IPS DF 19.7 (cell line): ENCODE measurements around the gene SFMBT1.

Experiments used
- DNase-seq: peaks from one replicate; pipeline ENCODE4 v3.0.0-alpha.2; 2013; ENCODE audit warnings: low read depth, low spot score

Gene SFMBT1

GRCh38 chr3:53045518-53046170 is at the start of gene SFMBT1:
TSS of gene SFMBT1 (minus strand) at chr3:53046073. CDS start at chr3:52969128, 76,945 bp downstream.
- no peak for DNase-seq

GRCh38 chr3:53092942-53093341 is 47.1 kb upstream of the SFMBT1 start:
- DNase-seq, result no peak

GRCh38 chr3:53092216-53092615 is 46.3 kb upstream of the SFMBT1 start:
- no peak for DNase-seq

- no peak for DNase-seq
Measured at GRCh38 chr3:53091011-53091410, 45.1 kb upstream of the SFMBT1 start.

GRCh38 chr3:53089511-53089910 is 43.6 kb upstream of the SFMBT1 start:
- DNase-seq, result no peak

- no peak for DNase-seq
Measured at GRCh38 chr3:53085476-53085875, 39.6 kb upstream of the SFMBT1 start.

GRCh38 chr3:53084310-53085001 is 38.6 kb upstream of the SFMBT1 start:
- no peak for DNase-seq

- no peak for DNase-seq
Measured at GRCh38 chr3:53083949-53084309, 38.1 kb upstream of the SFMBT1 start.

- no peak for DNase-seq
Measured at GRCh38 chr3:53083521-53083920, 37.6 kb upstream of the SFMBT1 start.

GRCh38 chr3:53082736-53083135 is 36.9 kb upstream of the SFMBT1 start:
- DNase-seq, result no peak

GRCh38 chr3:53081318-53081717 is 35.4 kb upstream of the SFMBT1 start:
- no peak for DNase-seq

- no peak for DNase-seq
Measured at GRCh38 chr3:53080612-53081205, 34.8 kb upstream of the SFMBT1 start.

- no peak for DNase-seq
Measured at GRCh38 chr3:53079791-53080555, 34.1 kb upstream of the SFMBT1 start.

GRCh38 chr3:53079147-53079546 is 33.3 kb upstream of the SFMBT1 start:
- no peak for DNase-seq

- DNase-seq, result no peak
Measured at GRCh38 chr3:53078656-53079055, 32.8 kb upstream of the SFMBT1 start.

- DNase-seq, result no peak
Measured at GRCh38 chr3:53077476-53078220, 31.8 kb upstream of the SFMBT1 start.

GRCh38 chr3:53075743-53076140 is 29.9 kb upstream of the SFMBT1 start:
- no peak for DNase-seq

GRCh38 chr3:53074761-53075742 is 29.2 kb upstream of the SFMBT1 start:
- DNase-seq, result no peak

GRCh38 chr3:53074366-53074696 is 28.5 kb upstream of the SFMBT1 start:
- no peak for DNase-seq

GRCh38 chr3:53073553-53074365 is 27.9 kb upstream of the SFMBT1 start:
- DNase-seq, result no peak
